Liver (tissue), 9 donors: Measurements from ENCODE around the gene GSTO2. TPM values are rescaled to one million over a fixed set of nuclear protein-coding genes. Genes with fewer than 3 reads are reported as not detected.

Experiments
- DNase-seq: peaks from one replicate; pipeline ENCODE4 v3.0.0-alpha.2; 2017; ENCODE audit warnings: low spot score
- H3K27ac ChIP-seq, 2 donors: one replicate each; pipeline ENCODE4 v1.7.0; 2013; ENCODE audit warnings: inconsistent platforms in 2 of 2, low read length in 2 of 2, control low read depth in 1 of 2, low read depth in 1 of 2, mild to moderate bottlenecking in 1 of 2
- H3K27me3 ChIP-seq, 4 donors: one replicate each; pipeline versions ENCODE4 v1.6.1 to v1.7.0; 2013; ENCODE audit warnings: low read length in 3 of 4, inconsistent platforms in 1 of 4, mild to moderate bottlenecking in 1 of 4, moderate library complexity in 1 of 4; ENCODE audit not compliant: control insufficient read depth in 4 of 4, insufficient read depth in 4 of 4
- H3K36me3 ChIP-seq, 4 donors: one replicate each; pipeline versions ENCODE4 v1.6.1 to v1.7.0; 2013; ENCODE audit warnings: low read length in 3 of 4, mild to moderate bottlenecking in 3 of 4, low read depth in 1 of 4, moderate library complexity in 1 of 4; ENCODE audit not compliant: control insufficient read depth in 4 of 4, insufficient read depth in 3 of 4
- H3K4me1 ChIP-seq, 4 donors: one replicate each; pipeline versions ENCODE4 v1.6.1 to v1.7.0; 2013; ENCODE audit warnings: low read length in 3 of 4, mild to moderate bottlenecking in 3 of 4, moderate library complexity in 1 of 4; ENCODE audit not compliant: control insufficient read depth in 4 of 4, insufficient read depth in 4 of 4
- H3K4me3 ChIP-seq, 3 donors: one replicate each; pipeline versions ENCODE4 v1.6.1 to v1.7.0; 2013; ENCODE audit warnings: low read length in 3 of 3, control low read depth in 1 of 3, low read depth in 1 of 3, mild to moderate bottlenecking in 1 of 3
- H3K9ac ChIP-seq, 2 donors: one replicate each; pipeline ENCODE4 v1.7.0; 2013; ENCODE audit warnings: low read length in 2 of 2, mild to moderate bottlenecking in 2 of 2, moderate library complexity in 2 of 2, control low read depth in 1 of 2, low read depth in 1 of 2
- H3K9me3 ChIP-seq, 4 donors: one replicate each; pipeline versions ENCODE4 v1.6.1 to v1.7.0; 2013; ENCODE audit warnings: low read length in 3 of 4; ENCODE audit not compliant: control insufficient read depth in 4 of 4
- EGR1 ChIP-seq, 2 donors: IDR thresholded peaks; 2 replicates each; pipeline ENCODE4 v1.6.1; 2016 to 2018; ENCODE audit warnings: antibody characterized with exemption in 2 of 2, low read depth in 2 of 2
- FOXA1 ChIP-seq: IDR thresholded peaks from 2 replicates; pipeline ENCODE4 v1.6.1; 2016; ENCODE audit warnings: antibody characterized with exemption
- FOXA2 ChIP-seq: IDR thresholded peaks from 2 replicates; pipeline ENCODE4 v1.6.1; 2016; ENCODE audit warnings: antibody characterized with exemption
- GABPA ChIP-seq, 2 donors: IDR thresholded peaks in 1 of 2; conservative IDR thresholded peaks in 1 of 2; 2 replicates each; pipeline ENCODE4 v1.6.1; 2016; ENCODE audit warnings: antibody characterized with exemption in 2 of 2, mild to moderate bottlenecking in 1 of 2, moderate library complexity in 1 of 2
- HNF4A ChIP-seq, 2 donors: conservative IDR thresholded peaks; 2 replicates each; pipeline ENCODE4 v1.6.1; 2016; ENCODE audit warnings: antibody characterized with exemption in 2 of 2, mild to moderate bottlenecking in 2 of 2
- HNF4G ChIP-seq: IDR thresholded peaks from 2 replicates; pipeline ENCODE4 v1.6.1; 2016; ENCODE audit warnings: antibody characterized with exemption
- JUND ChIP-seq, 2 donors: IDR thresholded peaks; 2 replicates each; pipeline ENCODE4 v1.6.1; 2016; ENCODE audit warnings: antibody characterized with exemption in 2 of 2
- NR2F2 ChIP-seq: IDR thresholded peaks from 2 replicates; pipeline ENCODE4 v1.6.1; 2016; ENCODE audit warnings: antibody characterized with exemption
- RAD21 ChIP-seq, 2 donors: IDR thresholded peaks; 2 replicates each; pipeline ENCODE4 v1.6.1; 2016; ENCODE audit warnings: antibody characterized with exemption in 2 of 2, mild to moderate bottlenecking in 2 of 2
- RXRA ChIP-seq, 2 donors: IDR thresholded peaks; 2 replicates each; pipeline ENCODE4 v1.6.1; 2017 to 2018; ENCODE audit warnings: antibody characterized with exemption in 2 of 2, mild to moderate bottlenecking in 1 of 2
- SP1 ChIP-seq: IDR thresholded peaks from 2 replicates; pipeline ENCODE4 v1.6.1; 2018; ENCODE audit warnings: antibody characterized with exemption, mild to moderate bottlenecking
- TAF1 ChIP-seq: conservative IDR thresholded peaks from 2 replicates; pipeline ENCODE4 v1.6.1; 2016; ENCODE audit warnings: antibody characterized with exemption, mild to moderate bottlenecking
- YY1 ChIP-seq: IDR thresholded peaks from 2 replicates; pipeline ENCODE4 v1.6.1; 2016; ENCODE audit warnings: antibody characterized with exemption, mild to moderate bottlenecking
- WGBS: extraction: QIAGEN DNeasy Blood & Tissue Kit; methylation state at CpG from one replicate; pipeline ENCODE4 v1.1.7; 2013; 5-methylcytosine and 5-hydroxymethylcytosine counted together
- polyA plus RNA-seq, 2 donors: library from polyadenylated mRNA; stranded (reverse) in 1 of 2; unstranded in 1 of 2; fragments of 200-250 nt in 1 of 2; fragments of >200 nt in 1 of 2; fragmentation: Nextera tagmentation in 1 of 2; extraction: Ambion mirVana in 1 of 2; gene quantifications; one replicate each; pipeline versions ENCODE4 v1.2.1 to v1.2.3, GENCODE V29; 2013 to 2015
- total RNA-seq, 2 donors: library from RNA; depleted of rRNA; stranded (reverse); fragments of >200 nt; gene quantifications; one replicate each; pipeline ENCODE4 v1.2.3, GENCODE V29; 2014
- TF ChIP-seq, protein P1 (sequence below): IDR thresholded peaks from 2 replicates; pipeline ENCODE4 v1.6.1; 2016; ENCODE audit warnings: antibody characterized with exemption
- TF ChIP-seq, protein P2 (sequence below): fragments of 150-350 bp; IDR thresholded peaks from 2 replicates; pipeline ENCODE4 v1.5.1; 2017; ENCODE audit warnings: improper control_type of control experiment, low read depth, low read length; ENCODE audit not compliant: missing input control
- TF ChIP-seq, protein P3 (sequence below): IDR thresholded peaks from 2 replicates; pipeline ENCODE4 v1.6.1; 2016; ENCODE audit warnings: antibody characterized with exemption
- TF ChIP-seq, protein P4 (sequence below): IDR thresholded peaks from 2 replicates; pipeline ENCODE4 v1.6.1; 2016; ENCODE audit warnings: antibody characterized with exemption
- TF ChIP-seq, protein P5 (sequence below): IDR thresholded peaks from 2 replicates; pipeline ENCODE4 v1.6.1; 2016; ENCODE audit warnings: antibody characterized with exemption, mild to moderate bottlenecking
- donor health status: healthy.
- donor health status: healthy.
- donor health status: healthy.
- donor health status: healthy.
- donor health status: healthy.

Gene GSTO2
- total and polyA plus RNA-seq, 4 donors: 1.0 to 4.6 (median 1.7) TPM

DNA sequence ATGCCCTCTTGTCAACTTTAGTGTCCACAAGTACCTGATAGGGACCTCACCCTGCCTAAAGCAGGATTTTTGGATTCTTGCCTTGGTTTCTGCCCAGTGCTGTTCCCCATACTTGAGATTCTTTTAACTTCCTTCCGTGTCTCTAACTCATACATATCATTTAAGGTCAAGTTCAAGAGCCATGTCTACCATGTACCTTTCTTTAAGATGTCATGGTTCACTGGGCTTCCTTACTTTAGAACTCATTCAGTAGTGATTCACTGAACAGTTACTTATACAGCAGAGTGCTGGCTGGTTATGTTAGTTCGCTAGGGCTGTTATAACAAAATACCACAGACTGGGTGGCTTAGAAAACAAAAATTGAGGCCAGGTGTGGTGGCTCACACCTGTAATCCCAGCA lies 79.6 kb downstream of the GSTO2 start:
- Histone ChIP-seq H3K4me1 (peaks cover 0 to 23% (median 17%) of the 10 kb centered on the region in 4 donors), H3K9me3 (no peaks in the 10 kb centered on the region), H3K27me3 (no peaks in the 10 kb centered on the region), H3K36me3 (no peaks in the 10 kb centered on the region), H3K27ac (peak overlapping the region; percentile 77 to 82), H3K4me3 (no peak overlapping the region), H3K9ac (no peak overlapping the region)
- TF ChIP-seq, protein P1, sequence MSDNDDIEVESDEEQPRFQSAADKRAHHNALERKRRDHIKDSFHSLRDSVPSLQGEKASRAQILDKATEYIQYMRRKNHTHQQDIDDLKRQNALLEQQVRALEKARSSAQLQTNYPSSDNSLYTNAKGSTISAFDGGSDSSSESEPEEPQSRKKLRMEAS: no peak
- TF ChIP-seq NR2F2: no peak
- TF ChIP-seq, protein P2, sequence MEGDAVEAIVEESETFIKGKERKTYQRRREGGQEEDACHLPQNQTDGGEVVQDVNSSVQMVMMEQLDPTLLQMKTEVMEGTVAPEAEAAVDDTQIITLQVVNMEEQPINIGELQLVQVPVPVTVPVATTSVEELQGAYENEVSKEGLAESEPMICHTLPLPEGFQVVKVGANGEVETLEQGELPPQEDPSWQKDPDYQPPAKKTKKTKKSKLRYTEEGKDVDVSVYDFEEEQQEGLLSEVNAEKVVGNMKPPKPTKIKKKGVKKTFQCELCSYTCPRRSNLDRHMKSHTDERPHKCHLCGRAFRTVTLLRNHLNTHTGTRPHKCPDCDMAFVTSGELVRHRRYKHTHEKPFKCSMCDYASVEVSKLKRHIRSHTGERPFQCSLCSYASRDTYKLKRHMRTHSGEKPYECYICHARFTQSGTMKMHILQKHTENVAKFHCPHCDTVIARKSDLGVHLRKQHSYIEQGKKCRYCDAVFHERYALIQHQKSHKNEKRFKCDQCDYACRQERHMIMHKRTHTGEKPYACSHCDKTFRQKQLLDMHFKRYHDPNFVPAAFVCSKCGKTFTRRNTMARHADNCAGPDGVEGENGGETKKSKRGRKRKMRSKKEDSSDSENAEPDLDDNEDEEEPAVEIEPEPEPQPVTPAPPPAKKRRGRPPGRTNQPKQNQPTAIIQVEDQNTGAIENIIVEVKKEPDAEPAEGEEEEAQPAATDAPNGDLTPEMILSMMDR: no peak
- TF ChIP-seq RAD21 (IDR thresholded peaks at IDR 0.05): no peak
- TF ChIP-seq, protein P3, sequence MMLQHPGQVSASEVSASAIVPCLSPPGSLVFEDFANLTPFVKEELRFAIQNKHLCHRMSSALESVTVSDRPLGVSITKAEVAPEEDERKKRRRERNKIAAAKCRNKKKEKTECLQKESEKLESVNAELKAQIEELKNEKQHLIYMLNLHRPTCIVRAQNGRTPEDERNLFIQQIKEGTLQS: no peak
- no peak for TF ChIP-seq JUND (IDR thresholded peaks at IDR 0.05)
- no peak for TF ChIP-seq FOXA1
- TF ChIP-seq TAF1: no peak
- TF ChIP-seq, protein P4, sequence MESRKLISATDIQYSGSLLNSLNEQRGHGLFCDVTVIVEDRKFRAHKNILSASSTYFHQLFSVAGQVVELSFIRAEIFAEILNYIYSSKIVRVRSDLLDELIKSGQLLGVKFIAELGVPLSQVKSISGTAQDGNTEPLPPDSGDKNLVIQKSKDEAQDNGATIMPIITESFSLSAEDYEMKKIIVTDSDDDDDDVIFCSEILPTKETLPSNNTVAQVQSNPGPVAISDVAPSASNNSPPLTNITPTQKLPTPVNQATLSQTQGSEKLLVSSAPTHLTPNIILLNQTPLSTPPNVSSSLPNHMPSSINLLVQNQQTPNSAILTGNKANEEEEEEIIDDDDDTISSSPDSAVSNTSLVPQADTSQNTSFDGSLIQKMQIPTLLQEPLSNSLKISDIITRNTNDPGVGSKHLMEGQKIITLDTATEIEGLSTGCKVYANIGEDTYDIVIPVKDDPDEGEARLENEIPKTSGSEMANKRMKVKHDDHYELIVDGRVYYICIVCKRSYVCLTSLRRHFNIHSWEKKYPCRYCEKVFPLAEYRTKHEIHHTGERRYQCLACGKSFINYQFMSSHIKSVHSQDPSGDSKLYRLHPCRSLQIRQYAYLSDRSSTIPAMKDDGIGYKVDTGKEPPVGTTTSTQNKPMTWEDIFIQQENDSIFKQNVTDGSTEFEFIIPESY: no peak
- no peak for TF ChIP-seq RXRA (IDR thresholded peaks at IDR 0.05)
- TF ChIP-seq HNF4G: no peak
- DNase-seq: no peak
- 90% methylated on average over 2 of the region's 2 CpGs for WGBS

DNA sequence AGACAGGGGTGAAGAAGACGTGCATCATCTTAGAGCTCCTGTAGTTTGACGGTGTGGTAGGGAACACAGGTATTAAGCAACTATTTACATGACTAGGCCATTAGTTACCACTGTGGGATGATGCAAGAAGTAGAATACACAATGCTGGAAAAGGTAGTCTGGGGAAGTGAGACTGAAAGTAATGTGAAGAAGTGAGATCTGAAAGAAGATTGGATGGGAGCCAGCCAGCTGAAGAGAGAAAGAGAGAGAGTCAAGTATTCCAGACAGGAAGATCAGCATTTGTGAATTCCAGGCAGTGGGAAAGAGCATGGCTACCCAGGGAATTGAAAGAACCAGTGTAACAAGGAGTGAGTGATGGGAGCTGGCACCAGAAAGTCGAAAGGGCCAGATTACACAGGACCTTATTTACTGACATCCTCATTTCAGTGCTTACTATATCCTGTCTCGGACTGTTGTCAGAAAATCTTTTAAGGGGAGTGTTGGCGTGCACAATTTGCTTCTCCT lies 80.7 kb downstream of the GSTO2 start:
- H3K27ac ChIP-seq: peak overlapping the region; percentile 77 to 82
- no peak overlapping the region for H3K9ac ChIP-seq
- DNase-seq: no peak
- 15% methylated on average over 5 of the region's 5 CpGs for WGBS
- H3K9me3 ChIP-seq: no peaks in the 10 kb centered on the region
- H3K4me3 ChIP-seq: peak overlapping the region in 1 of 3 donors; percentile 16
- no peaks in the 10 kb centered on the region for H3K27me3 ChIP-seq
- no peaks in the 10 kb centered on the region for H3K36me3 ChIP-seq
- TF ChIP-seq, protein P3: peak; percentile 96
- TF ChIP-seq FOXA2 (peak; percentile 56), RAD21 (IDR thresholded peaks at IDR 0.05) (peak; percentile 16 to 38), SP1 (peak; percentile 34), HNF4A (conservative IDR thresholded peaks at IDR 0.05) (peak; percentile 34 to 61), HNF4G (peak; percentile 10), EGR1 (IDR thresholded peaks at IDR 0.05; ENCODE audit: low read depth in 2 of 2) (no peak), GABPA (IDR thresholded peaks at IDR 0.05 in 1 of 2, conservative IDR thresholded peaks at IDR 0.05 in 1 of 2) (no peak), TAF1 (no peak), YY1 (no peak), RXRA (IDR thresholded peaks at IDR 0.05) (peak in 1 of 2 donors; percentile 18), JUND (IDR thresholded peaks at IDR 0.05) (peak; percentile 54 to 61), NR2F2 (peak; percentile 38)
- TF ChIP-seq, protein P1: peak; percentile 48
- TF ChIP-seq, protein P2: no peak
- TF ChIP-seq, protein P5, sequence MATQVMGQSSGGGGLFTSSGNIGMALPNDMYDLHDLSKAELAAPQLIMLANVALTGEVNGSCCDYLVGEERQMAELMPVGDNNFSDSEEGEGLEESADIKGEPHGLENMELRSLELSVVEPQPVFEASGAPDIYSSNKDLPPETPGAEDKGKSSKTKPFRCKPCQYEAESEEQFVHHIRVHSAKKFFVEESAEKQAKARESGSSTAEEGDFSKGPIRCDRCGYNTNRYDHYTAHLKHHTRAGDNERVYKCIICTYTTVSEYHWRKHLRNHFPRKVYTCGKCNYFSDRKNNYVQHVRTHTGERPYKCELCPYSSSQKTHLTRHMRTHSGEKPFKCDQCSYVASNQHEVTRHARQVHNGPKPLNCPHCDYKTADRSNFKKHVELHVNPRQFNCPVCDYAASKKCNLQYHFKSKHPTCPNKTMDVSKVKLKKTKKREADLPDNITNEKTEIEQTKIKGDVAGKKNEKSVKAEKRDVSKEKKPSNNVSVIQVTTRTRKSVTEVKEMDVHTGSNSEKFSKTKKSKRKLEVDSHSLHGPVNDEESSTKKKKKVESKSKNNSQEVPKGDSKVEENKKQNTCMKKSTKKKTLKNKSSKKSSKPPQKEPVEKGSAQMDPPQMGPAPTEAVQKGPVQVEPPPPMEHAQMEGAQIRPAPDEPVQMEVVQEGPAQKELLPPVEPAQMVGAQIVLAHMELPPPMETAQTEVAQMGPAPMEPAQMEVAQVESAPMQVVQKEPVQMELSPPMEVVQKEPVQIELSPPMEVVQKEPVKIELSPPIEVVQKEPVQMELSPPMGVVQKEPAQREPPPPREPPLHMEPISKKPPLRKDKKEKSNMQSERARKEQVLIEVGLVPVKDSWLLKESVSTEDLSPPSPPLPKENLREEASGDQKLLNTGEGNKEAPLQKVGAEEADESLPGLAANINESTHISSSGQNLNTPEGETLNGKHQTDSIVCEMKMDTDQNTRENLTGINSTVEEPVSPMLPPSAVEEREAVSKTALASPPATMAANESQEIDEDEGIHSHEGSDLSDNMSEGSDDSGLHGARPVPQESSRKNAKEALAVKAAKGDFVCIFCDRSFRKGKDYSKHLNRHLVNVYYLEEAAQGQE: peak; percentile 52
- peaks cover 0 to 27% (median 22%) of the 10 kb centered on the region in 4 donors for H3K4me1 ChIP-seq
